ENCODE data around the gene SAMD11.

Gene SAMD11

GRCh38 chr1:917466-918091, 6.1 kb upstream of the SAMD11 start:
- no peak for DNase-seq

- no peak for DNase-seq
These were observed 5.4 kb upstream of the SAMD11 start for GRCh38 chr1:918353-918752.

- no peak for DNase-seq
These were observed 4.9 kb upstream of the SAMD11 start for GRCh38 chr1:918843-919242.

- DNase-seq, result no peak
These were observed 4.4 kb upstream of the SAMD11 start for GRCh38 chr1:919271-919872.

DNA sequence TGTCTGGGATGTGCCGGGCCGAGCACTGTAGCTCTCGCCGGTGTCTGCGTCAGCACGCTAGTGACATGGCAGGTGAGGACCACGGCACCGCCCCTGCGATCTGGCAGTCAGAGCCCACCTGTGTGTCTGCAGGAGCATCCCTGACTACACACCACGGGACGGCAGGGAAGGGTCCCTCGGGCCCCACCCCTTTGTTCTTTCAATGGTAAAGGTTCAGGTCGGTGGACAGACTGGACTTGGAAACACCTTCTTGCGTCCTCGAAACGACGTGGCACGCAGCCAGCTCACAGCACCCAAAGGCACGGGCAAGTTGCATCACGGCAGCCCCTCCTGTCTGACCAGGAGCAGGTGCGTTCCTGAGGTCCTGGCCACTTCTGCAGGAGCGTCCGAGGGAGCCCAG, 3.7 kb upstream of the SAMD11 start:
- no peak for DNase-seq

DNA sequence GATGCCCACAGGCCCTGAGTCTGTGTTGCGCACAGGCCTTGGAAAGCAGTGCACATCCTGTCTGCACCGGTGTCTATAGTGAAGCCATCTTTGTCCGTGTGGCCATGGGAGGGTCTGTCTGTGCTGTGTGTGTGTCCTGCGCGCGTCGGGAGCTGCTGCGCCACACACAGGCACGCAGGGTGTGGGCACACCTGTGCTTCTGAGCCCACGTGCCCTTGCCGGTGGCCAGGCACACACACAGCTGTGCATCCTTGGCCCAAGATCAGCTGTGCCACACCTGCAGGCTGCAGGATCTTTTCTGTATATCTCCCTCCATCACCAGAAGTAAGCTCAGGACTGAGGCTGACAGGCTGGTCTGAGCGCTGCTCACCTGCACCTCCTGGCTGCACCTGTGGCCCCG, 3.2 kb upstream of the SAMD11 start:
- DNase-seq, result no peak

- no peak for DNase-seq
These were observed 2.5 kb upstream of the SAMD11 start for GRCh38 chr1:921011-921837.

DNA sequence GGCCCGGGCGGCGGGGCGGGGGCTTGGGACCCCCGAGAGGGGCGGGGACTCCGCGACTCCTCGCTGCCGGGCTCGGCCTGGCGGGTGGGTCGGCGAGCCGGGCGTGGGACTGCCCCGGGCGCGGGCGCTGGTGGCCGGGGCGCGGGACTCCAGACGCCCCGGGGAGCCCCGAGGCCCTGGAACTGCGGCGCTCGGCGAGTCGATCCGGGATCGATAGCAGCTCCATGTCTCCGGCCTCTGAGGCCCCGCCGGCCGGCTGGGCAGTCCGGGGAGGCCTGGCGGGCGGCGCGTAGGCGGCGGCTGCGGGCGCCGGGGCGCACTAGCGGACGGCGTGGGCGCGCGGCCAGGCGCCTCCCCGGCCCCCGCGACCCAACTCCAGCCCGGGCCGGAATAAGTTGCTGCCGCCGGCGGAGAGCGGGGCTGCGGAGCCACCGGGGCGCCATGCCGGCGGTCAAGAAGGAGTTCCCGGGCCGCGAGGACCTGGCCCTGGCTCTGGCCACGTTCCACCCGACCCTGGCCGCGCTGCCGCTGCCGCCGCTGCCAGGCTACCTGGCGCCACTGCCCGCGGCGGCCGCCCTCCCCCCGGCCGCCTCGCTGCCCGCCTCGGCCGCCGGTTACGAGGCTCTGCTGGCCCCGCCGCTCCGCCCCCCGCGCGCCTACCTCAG, 400 bp downstream of the SAMD11 start:
- DNase-seq, result no peak

DNA sequence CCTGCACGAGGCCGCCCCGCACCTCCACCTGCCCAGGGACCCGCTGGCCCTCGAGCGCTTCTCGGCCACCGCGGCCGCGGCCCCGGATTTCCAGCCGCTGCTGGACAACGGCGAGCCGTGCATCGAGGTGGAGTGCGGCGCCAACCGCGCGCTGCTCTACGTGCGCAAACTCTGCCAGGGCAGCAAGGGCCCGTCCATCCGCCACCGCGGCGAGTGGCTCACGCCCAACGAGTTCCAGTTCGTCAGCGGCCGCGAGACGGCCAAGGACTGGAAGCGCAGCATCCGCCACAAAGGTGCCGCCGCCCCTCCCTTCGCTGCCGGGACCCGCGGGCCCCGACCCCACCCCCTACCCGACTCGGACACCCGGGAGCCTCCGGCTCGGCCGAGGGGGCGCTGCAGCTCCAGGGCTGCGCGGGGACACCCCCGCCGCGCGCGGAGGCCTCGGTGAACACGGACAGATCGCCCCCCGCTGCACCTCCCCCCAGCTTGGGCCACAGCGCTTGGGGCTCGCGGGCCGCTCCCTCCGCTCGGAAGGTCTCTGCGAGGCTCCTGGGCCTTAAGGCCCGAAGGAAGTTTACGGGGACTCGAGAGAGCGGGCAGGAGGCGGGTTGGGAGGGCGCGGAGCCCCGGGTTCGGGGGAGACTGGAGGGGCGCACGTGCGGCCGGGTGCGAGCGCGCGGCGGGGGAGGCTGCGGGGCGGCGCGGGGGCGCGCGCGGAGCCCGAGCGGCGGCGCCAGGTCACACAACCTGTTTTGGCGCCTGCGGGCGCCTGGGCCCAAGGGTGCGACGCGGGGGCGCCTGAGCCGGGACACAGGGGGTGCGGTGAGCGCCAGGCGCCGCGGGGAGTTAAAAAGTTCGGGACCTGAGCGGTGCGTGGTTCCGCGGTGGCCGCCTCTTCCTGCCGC, 1.2 kb downstream of the SAMD11 start:
- no peak for DNase-seq

DNA sequence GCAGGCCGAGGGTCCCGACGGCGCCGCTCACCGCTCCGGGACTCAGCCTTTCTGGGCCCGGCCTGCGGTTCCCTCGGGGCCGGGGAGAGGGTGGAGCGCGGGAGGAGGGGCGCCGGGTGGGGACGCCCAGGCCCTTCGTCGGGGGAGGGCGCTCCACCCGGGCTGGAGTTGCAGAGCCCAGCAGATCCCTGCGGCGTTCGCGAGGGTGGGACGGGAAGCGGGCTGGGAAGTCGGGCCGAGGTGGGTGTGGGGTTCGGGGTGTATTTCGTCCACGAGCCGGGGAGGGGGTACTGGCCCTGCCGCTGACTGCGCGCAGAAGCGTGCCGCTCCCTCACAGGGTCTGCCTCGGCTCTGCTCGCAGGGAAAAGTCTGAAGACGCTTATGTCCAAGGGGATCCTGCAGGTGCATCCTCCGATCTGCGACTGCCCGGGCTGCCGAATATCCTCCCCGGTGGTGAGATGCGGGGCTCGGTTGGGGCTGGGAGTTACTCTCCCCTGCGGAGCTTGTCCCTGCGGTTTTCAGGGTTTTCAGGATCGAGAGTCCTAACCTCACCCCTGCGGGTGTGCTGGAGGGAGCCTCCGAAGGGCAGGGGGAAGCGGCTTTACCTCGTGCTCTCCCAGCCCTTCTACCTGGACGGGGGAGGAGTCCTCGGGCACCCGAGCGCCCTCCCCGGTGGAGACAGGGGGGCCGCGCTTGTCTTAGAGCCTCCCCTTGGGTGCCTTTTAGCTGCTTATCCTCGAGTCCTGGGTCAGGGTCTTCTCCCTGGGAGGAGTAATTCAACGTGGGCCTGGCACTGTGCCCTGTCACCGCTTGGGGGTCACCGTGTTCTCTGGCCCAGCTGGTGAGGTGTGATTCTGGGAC, 2.1 kb downstream of the SAMD11 start:
- no peak for DNase-seq

DNA sequence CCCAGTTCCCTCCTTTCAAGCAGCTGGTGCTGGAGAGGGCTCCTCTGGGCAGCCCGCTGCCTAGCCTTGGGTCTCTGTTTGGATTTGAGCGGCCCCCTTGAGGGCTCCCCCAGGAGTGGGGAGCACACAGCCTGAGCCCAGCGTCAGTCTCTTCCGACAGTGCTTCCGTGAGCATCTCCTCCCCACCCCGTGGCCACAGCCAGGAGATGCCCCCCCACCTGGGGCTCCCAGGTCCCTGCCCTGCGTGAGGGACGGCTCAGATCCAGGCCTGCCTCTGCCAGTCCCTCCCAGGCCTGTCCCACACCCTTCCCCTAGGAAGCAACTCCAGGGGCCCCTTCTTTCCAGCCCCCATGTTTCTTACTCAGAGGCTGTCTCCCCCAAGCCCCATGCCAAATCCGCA, 3.5 kb downstream of the SAMD11 start:
- DNase-seq, result no peak

- DNase-seq, result no peak
These were observed 4.0 kb downstream of the SAMD11 start for GRCh38 chr1:927748-928147.

- no peak for DNase-seq
These were observed 5.3 kb downstream of the SAMD11 start for GRCh38 chr1:928825-929661.

- DNase-seq, result no peak
These were observed 6.2 kb downstream of the SAMD11 start for GRCh38 chr1:929712-930632.

DNA sequence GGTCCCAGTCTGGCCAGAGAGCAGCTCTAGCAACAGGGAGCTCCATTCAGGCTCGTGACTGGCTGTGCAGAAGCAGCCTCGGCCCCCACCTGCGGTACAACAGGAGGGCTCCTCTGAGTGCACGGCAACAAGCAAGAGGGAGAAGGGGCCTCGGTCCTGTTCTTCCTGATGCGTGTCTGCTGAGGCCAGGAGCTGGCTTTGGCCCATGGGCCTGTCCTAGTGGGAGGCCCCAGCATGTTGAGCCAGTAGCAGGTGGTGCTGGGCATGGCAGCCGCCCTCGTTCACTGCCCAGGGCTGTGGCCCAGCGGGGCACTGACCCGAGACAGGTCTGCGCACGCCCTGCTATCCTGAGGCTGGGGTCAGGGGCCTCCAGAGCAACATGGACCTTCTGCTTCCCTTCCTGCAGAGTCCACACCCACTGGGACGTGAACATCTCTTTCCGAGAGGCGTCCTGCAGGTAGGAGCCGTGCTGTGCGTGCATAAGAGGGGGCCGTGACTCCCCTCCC, 7.0 kb downstream of the SAMD11 start:
- no peak for DNase-seq

DNA sequence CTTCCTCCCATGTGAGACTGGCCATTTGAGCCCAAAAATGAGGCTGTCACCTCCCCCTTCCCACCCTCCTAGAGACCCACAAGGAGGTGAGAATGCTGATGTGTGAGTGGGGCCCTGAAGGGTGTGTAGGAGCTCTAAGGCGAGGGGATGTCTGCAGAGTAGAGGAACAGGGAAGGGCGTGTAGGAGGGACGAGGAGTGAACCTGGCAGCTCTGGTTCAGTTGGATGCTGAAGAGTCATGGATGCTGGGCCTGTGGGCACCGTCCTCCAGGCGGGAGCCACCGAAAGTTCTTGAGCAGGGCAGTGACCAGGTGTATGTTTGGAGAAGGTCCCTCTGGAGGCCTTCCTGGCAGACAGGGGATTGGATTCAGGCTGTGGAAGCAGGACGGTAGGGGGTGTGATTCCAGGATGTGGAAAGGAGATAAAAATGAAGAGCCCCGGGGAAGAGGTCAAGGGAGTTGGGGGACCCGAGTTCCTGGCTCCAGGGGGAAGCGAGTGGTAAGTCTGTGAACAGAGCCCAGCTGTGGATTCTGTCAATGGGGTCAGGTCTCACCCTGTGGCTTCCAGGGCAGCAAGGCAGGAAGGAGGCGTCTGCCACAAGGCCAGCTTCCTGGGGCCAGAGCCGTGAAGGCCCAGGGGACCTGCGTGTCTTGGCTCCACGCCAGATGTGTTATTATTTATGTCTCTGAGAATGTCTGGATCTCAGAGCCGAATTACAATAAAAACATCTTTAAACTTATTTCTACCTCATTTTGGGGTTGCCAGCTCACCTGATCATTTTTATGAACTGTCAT, 7.9 kb downstream of the SAMD11 start:
- no peak for DNase-seq

- DNase-seq, result no peak
These were observed 8.4 kb downstream of the SAMD11 start for GRCh38 chr1:932173-932510.

GRCh38 chr1:932776-933602, 9.3 kb downstream of the SAMD11 start:
- DNase-seq, result no peak

Data from activated CD4-positive, alpha-beta T cell treated with anti-CD3 and anti-CD28 coated beads, Interleukin-2, Interleukin-6, amounts not matched to agents 100 ng/mL and 50 ng/mL, durations not matched to agents 16 hours and 8 hours (primary cell).